Measurements from ENCODE around the gene TRAF7.
"Not testable (repeated sequence)": the region's sequence is repeated elsewhere in the genome, so short reads cannot be mapped to it uniquely, and the experiment has no call there.

TRAF7 gene

GRCh38 chr16:2186064-2186463 lies 30.5 kb downstream of the TRAF7 start:
- DNase-seq = no peak

- no peak for DNase-seq
Observed at GRCh38 chr16:2186505-2186904, 30.9 kb downstream of the TRAF7 start.

GRCh38 chr16:2187212-2187611 lies 31.6 kb downstream of the TRAF7 start:
- no peak for DNase-seq

GRCh38 chr16:2188395-2188794 lies 32.8 kb downstream of the TRAF7 start:
- DNase-seq = no peak

- DNase-seq = no peak
Observed at GRCh38 chr16:2189252-2189893, 33.8 kb downstream of the TRAF7 start.

GRCh38 chr16:2190002-2190658 lies 34.5 kb downstream of the TRAF7 start:
- DNase-seq = no peak

- DNase-seq = no peak
Observed at GRCh38 chr16:2190659-2191445, 35.3 kb downstream of the TRAF7 start.

- no peak for DNase-seq
Observed at GRCh38 chr16:2191446-2191706, 35.8 kb downstream of the TRAF7 start.

- DNase-seq = no peak
Observed at GRCh38 chr16:2194166-2194834, 38.7 kb downstream of the TRAF7 start.

- DNase-seq = peak; percentile 45 to 56
Observed at GRCh38 chr16:2194852-2195321, 39.3 kb downstream of the TRAF7 start.

- no peak for DNase-seq
Observed at GRCh38 chr16:2195322-2196161, 40.0 kb downstream of the TRAF7 start.

- DNase-seq = no peak
Observed at GRCh38 chr16:2196162-2196980, 40.8 kb downstream of the TRAF7 start, which contains the start of gene CASKIN1. TSS of gene CASKIN1 (minus strand) at chr16:2196605. CDS start at chr16:2196432, 173 bp downstream.

- no peak for DNase-seq
Observed at GRCh38 chr16:2196981-2197511, 41.5 kb downstream of the TRAF7 start.

GRCh38 chr16:2197765-2198164 lies 42.2 kb downstream of the TRAF7 start:
- no peak for DNase-seq

GRCh38 chr16:2198283-2198682 lies 42.7 kb downstream of the TRAF7 start:
- no peak for DNase-seq

- no peak for DNase-seq
Observed at GRCh38 chr16:2199095-2199494, 43.5 kb downstream of the TRAF7 start.

- no peak for DNase-seq
Observed at GRCh38 chr16:2199621-2200139, 44.1 kb downstream of the TRAF7 start.

GRCh38 chr16:2200313-2200712 lies 44.7 kb downstream of the TRAF7 start:
- DNase-seq = no peak

GRCh38 chr16:2203119-2203688 lies 47.6 kb downstream of the TRAF7 start:
- not testable (repeated sequence) for DNase-seq

- DNase-seq = no peak
Observed at GRCh38 chr16:2204416-2205103, 49.0 kb downstream of the TRAF7 start.

Data from activated CD4-positive, alpha-beta T cell treated with anti-CD3 and anti-CD28 coated beads for 4 hours (primary cell).